H1 (cell line): ENCODE data around the gene UMAD1. TPM values are rescaled to one million over a fixed set of nuclear protein-coding genes. Genes with fewer than 3 reads are reported as not detected.

ENCODE experiments used
- CTCF ChIA-PET: fragments of 300-600 bp; sonication (Branson Sonifier 250); formaldehyde crosslinking; loops from one replicate; lab custom pipeline; 2021; ENCODE audit not compliant: partially characterized antibody; lab: Charles Lee
- POLR2A ChIA-PET: fragments of 300-600 bp; sonication (Branson Sonifier 250); formaldehyde crosslinking; loops from one replicate; lab custom pipeline; 2021; ENCODE audit warnings: inconsistent platforms; ENCODE audit not compliant: partially characterized antibody; lab: Charles Lee
- DNase-seq, 2 experiments: peaks; one replicate each; pipeline versions ENCODE4 v3.0.0 to v3.0.0-alpha.2; 2010 to 2022; ENCODE audit warnings: low spot score in 2 of 2, low read depth in 1 of 2, mixed read lengths in 1 of 2
- FAIRE-seq: peaks from 2 replicates; lab custom pipeline; 2011; peaks lifted over from hg19 to GRCh38; lab: Jason Lieb, UNC
- H2AFZ ChIP-seq: 2 replicates; pipeline ENCODE4 v1.8.1; 2012; ENCODE audit warnings: low read length, inconsistent platforms
- H2AK5ac ChIP-seq: 2 replicates; pipeline ENCODE4 v1.6.1; 2013; ENCODE audit warnings: low read depth, low read length
- H2BK120ac ChIP-seq: replicated peaks from 2 replicates; pipeline ENCODE3; 2013; ENCODE audit warnings: low read depth, low read length, inconsistent platforms
- H2BK12ac ChIP-seq: 2 replicates; pipeline ENCODE4 v1.6.1; 2013; ENCODE audit warnings: low read depth, low read length
- H2BK15ac ChIP-seq: 2 replicates; pipeline ENCODE4 v1.6.1; 2013; ENCODE audit warnings: low read length
- H2BK20ac ChIP-seq: 2 replicates; pipeline ENCODE4 v1.6.1; 2013; ENCODE audit warnings: low read length
- H2BK5ac ChIP-seq: 2 replicates; pipeline ENCODE4 v1.6.1; 2013; ENCODE audit warnings: low read depth, low read length
- H3K14ac ChIP-seq: 2 replicates; pipeline ENCODE4 v1.6.1; 2013; ENCODE audit warnings: inconsistent platforms; ENCODE audit not compliant: insufficient read length
- H3K18ac ChIP-seq: 2 replicates; pipeline ENCODE4 v1.6.1; 2013; ENCODE audit warnings: low read length; ENCODE audit errors: extremely low read depth
- H3K23ac ChIP-seq: 2 replicates; pipeline ENCODE4 v1.6.1; 2013; ENCODE audit warnings: inconsistent platforms; ENCODE audit not compliant: insufficient read length
- H3K23me2 ChIP-seq: 2 replicates; pipeline ENCODE4 v1.6.1; 2013; ENCODE audit warnings: low read depth, low read length
- H3K27ac ChIP-seq: 2 replicates; pipeline ENCODE4 v1.6.1; 2011; ENCODE audit warnings: low read depth, low read length, inconsistent platforms
- H3K27me3 ChIP-seq, 4 experiments: replicated peaks in 1 of 4; 1 replicate in 1 of 4; 2 replicates in 3 of 4; pipeline versions ENCODE4 v1.6.1 to v1.8.1; 2011 to 2013; ENCODE audit warnings: low read length in 3 of 4, mild to moderate bottlenecking in 3 of 4, inconsistent platforms in 2 of 4, mixed read lengths in 2 of 4, moderate library complexity in 1 of 4; ENCODE audit not compliant: control insufficient read depth in 3 of 4, insufficient read depth in 3 of 4; ENCODE audit errors: extremely low read depth in 1 of 4
- H3K36me3 ChIP-seq, 4 experiments: 2 replicates each; pipeline versions ENCODE4 v1.6.1 to v1.8.1; 2011 to 2013; ENCODE audit warnings: mild to moderate bottlenecking in 4 of 4, low read length in 3 of 4, moderate library complexity in 2 of 4, control low read depth in 1 of 4, inconsistent platforms in 1 of 4; ENCODE audit not compliant: insufficient read depth in 4 of 4, control insufficient read depth in 2 of 4
- H3K4ac ChIP-seq: replicated peaks from 2 replicates; pipeline ENCODE3; 2013; ENCODE audit warnings: low read length, low read depth, mixed read lengths, inconsistent platforms; ENCODE audit not compliant: insufficient read length
- H3K4me1 ChIP-seq, 4 experiments: replicated peaks in 1 of 4; 1 replicate in 1 of 4; 2 replicates in 3 of 4; pipeline versions ENCODE4 v1.6.1 to v1.8.1; 2011 to 2013; ENCODE audit warnings: low read length in 3 of 4, inconsistent platforms in 2 of 4, mixed read lengths in 1 of 4; ENCODE audit not compliant: insufficient read depth in 4 of 4, control insufficient read depth in 3 of 4
- H3K4me2 ChIP-seq, 2 experiments: 2 replicates each; pipeline versions ENCODE4 v1.6.1 to v1.8.1; 2011 to 2013; ENCODE audit warnings: low read depth in 2 of 2, low read length in 2 of 2, control low read depth in 1 of 2, inconsistent platforms in 1 of 2, mild to moderate bottlenecking in 1 of 2; ENCODE audit not compliant: insufficient read depth in 1 of 2
- H3K4me3 ChIP-seq, 4 experiments: fragments of 200-600, 300-600 bp in 1 of 4; sonication (generic), shearing (Covaris generic), sonication (Bioruptor Twin) in 1 of 4; 2 replicates each; pipeline versions ENCODE4 v1.5.1 to v1.8.1; 2011 to 2016; ENCODE audit warnings: low read length in 4 of 4, low read depth in 3 of 4, control low read depth in 2 of 4, inconsistent platforms in 2 of 4, mild to moderate bottlenecking in 2 of 4, mixed read lengths in 1 of 4, moderate library complexity in 1 of 4; ENCODE audit not compliant: insufficient read depth in 2 of 4; ENCODE audit errors: extremely low read depth in 1 of 4
- H3K56ac ChIP-seq: replicated peaks from 2 replicates; pipeline ENCODE3; 2013; ENCODE audit warnings: low read depth, mild to moderate bottlenecking, mixed read lengths, low read length, inconsistent platforms; ENCODE audit not compliant: insufficient read length
- H3K79me1 ChIP-seq: 2 replicates; pipeline ENCODE4 v1.6.1; 2013; ENCODE audit warnings: low read depth, low read length, control low read depth
- H3K79me2 ChIP-seq, 2 experiments: 2 replicates each; pipeline versions ENCODE4 v1.6.1 to v1.8.1; 2012 to 2013; ENCODE audit warnings: low read length in 2 of 2, mild to moderate bottlenecking in 2 of 2, inconsistent platforms in 1 of 2; ENCODE audit not compliant: insufficient read depth in 2 of 2, control insufficient read depth in 1 of 2
- H3K9ac ChIP-seq, 4 experiments: replicated peaks in 1 of 4; 1 replicate in 1 of 4; 2 replicates in 3 of 4; pipeline versions ENCODE4 v1.6.1 to v1.8.1; 2011 to 2013; ENCODE audit warnings: low read depth in 3 of 4, low read length in 3 of 4, control low read depth in 2 of 4, mild to moderate bottlenecking in 2 of 4, moderate library complexity in 2 of 4, inconsistent platforms in 1 of 4; ENCODE audit errors: extremely low read depth in 1 of 4
- H3K9me3 ChIP-seq, 2 experiments: 2 replicates each; pipeline versions ENCODE4 v1.6.1 to v1.8.1; 2012 to 2013; ENCODE audit warnings: mild to moderate bottlenecking in 2 of 2, moderate library complexity in 2 of 2, control low read depth in 1 of 2, inconsistent platforms in 1 of 2, low read depth in 1 of 2, low read length in 1 of 2, mixed read lengths in 1 of 2; ENCODE audit not compliant: insufficient read depth in 2 of 2
- H4K20me1 ChIP-seq, 2 experiments: replicated peaks in 1 of 2; 2 replicates each; pipeline versions ENCODE3 to v1.8.1; 2011 to 2013; ENCODE audit warnings: inconsistent platforms in 2 of 2, low read length in 2 of 2, mild to moderate bottlenecking in 1 of 2; ENCODE audit not compliant: insufficient read depth in 2 of 2, control insufficient read depth in 1 of 2
- H4K5ac ChIP-seq: 2 replicates; pipeline ENCODE4 v1.6.1; 2013; ENCODE audit warnings: low read length, low read depth, mixed read lengths, inconsistent platforms; ENCODE audit not compliant: insufficient read length
- H4K8ac ChIP-seq: 2 replicates; pipeline ENCODE4 v1.8.0; 2013; ENCODE audit warnings: mild to moderate bottlenecking, moderate library complexity, low read length, inconsistent platforms; ENCODE audit not compliant: insufficient read depth; ENCODE audit errors: extremely low read depth
- H4K91ac ChIP-seq: replicated peaks from 2 replicates; pipeline ENCODE3; 2013; ENCODE audit warnings: low read length, mixed read lengths, inconsistent platforms; ENCODE audit not compliant: insufficient read length
- EGR1 ChIP-seq: IDR thresholded peaks from 2 replicates; pipeline ENCODE4 v1.6.1; 2011; ENCODE audit warnings: low read depth, low read length, borderline replicate concordance
- RBBP5 ChIP-seq: IDR thresholded peaks from 2 replicates; pipeline ENCODE4 v1.7.1; 2012; ENCODE audit warnings: low read depth, mild to moderate bottlenecking, inconsistent platforms, low read length, moderate library complexity, borderline replicate concordance
- RNF2 ChIP-seq: fragments of 200-900, 300-1000 bp; sonication (generic); IDR thresholded peaks from 2 replicates; pipeline ENCODE4 v1.7.1; 2016; ENCODE audit warnings: borderline replicate concordance, low read depth, mild to moderate bottlenecking, antibody characterized with exemption, low read length; ENCODE audit not compliant: poor library complexity, severe bottlenecking; ENCODE audit errors: missing control alignments
- SRF ChIP-seq: IDR thresholded peaks from 2 replicates; pipeline ENCODE4 v1.6.1; 2011; ENCODE audit warnings: mild to moderate bottlenecking, low read depth, low read length, moderate library complexity
- TBP ChIP-seq: IDR thresholded peaks from 2 replicates; pipeline ENCODE4 v1.6.1; 2011; ENCODE audit warnings: low read depth, low read length, improper control_type of control experiment
- WGBS, 2 experiments: shearing (Covaris generic) in 1 of 2; methylation state at CpG; one replicate each; pipeline versions ENCODE4 v1.1.6 to v1.1.7; 2013 to 2015; ENCODE audit warnings: low lambda C conversion rate in 2 of 2, mixed read lengths in 2 of 2, inconsistent platforms in 1 of 2, low coverage in 1 of 2, missing lambda C conversion rate in 1 of 2; ENCODE audit not compliant: insufficient replicate concordance in 2 of 2, insufficient coverage in 1 of 2, insufficient read length in 1 of 2; ENCODE audit errors: extremely low coverage in 1 of 2, missing lambda C conversion rate in 1 of 2; 5-methylcytosine and 5-hydroxymethylcytosine counted together
- polyA plus RNA-seq, 7 experiments: library from polyadenylated mRNA; depleted of rRNA in 3 of 7; stranded (reverse) in 5 of 7; unstranded in 2 of 7; fragments of >200 nt in 5 of 7; fragments of 200-250 nt in 2 of 7; gene quantifications; 1 replicate in 5 of 7; 2 replicates in 1 of 7; 4 replicates in 1 of 7; pipeline versions ENCODE4 v1.2.1 to v1.2.3, GENCODE V29; 2011 to 2013; ENCODE audit warnings: missing spikeins in 2 of 7, mixed read lengths in 2 of 7
- total RNA-seq: library from RNA; stranded (reverse); fragmentation: NEBNext Ultra II Directional; extraction: Animal tissue kit (Norgen Biotek cat#: 25700); gene quantifications from 2 replicates; pipeline ENCODE4 v1.2.1, GENCODE V29; 2021

UMAD1 gene
- total and polyA plus RNA-seq, 2 of the 8 experiments (the other 6 are each of a cell fraction or from before 2014, with no cell fraction given) = 10.4 to 12.3 TPM

- Histone ChIP-seq H2BK12ac (no peak overlapping the region), H2BK5ac (no peak overlapping the region), H3K56ac (no peak overlapping the region), H3K14ac (no peak overlapping the region), H3K27ac (no peak overlapping the region), H3K18ac (no peak overlapping the region), H2BK120ac (no peak overlapping the region), H3K4me2 (no peak overlapping the region), H3K9ac (no peak overlapping the region), H4K5ac (no peak overlapping the region), H4K91ac (no peak overlapping the region), H3K79me1 (no peaks in the 10 kb centered on the region), H3K4ac (no peak overlapping the region), H3K23me2 (no peaks in the 10 kb centered on the region), H3K27me3 (no peaks in the 10 kb centered on the region), H3K36me3 (peaks cover 0 to 7% (median 0%) of the 10 kb centered on the region in 4 experiments; a peak in 1 of 8 replicates), H3K4me1 (no peaks in the 10 kb centered on the region), H2AK5ac (no peak overlapping the region), H3K23ac (no peak overlapping the region), H2AFZ (no peak overlapping the region), H2BK15ac (no peak overlapping the region), H2BK20ac (no peak overlapping the region), H4K20me1 (no peaks in the 10 kb centered on the region), H4K8ac (no peak overlapping the region), H3K9me3 (no peaks in the 10 kb centered on the region), H3K4me3 (no peak overlapping the region), H3K79me2 (no peaks in the 10 kb centered on the region)
- no peak for TF ChIP-seq RNF2
- no peak for TF ChIP-seq EGR1
- no peak for TF ChIP-seq SRF
- no peak for TF ChIP-seq RBBP5
- TF ChIP-seq TBP = no peak
- no peak for DNase-seq
- no peak for FAIRE-seq
- 88% methylated on average over 1 of the region's 1 CpG; no CpG with 5 or more reads in 1 of the 2 experiments for WGBS, 2 experiments
- CTCF ChIA-PET = interaction anchor here (0.7 to 0.9 kb wide), 2 partner anchors 69 to 423 kb away, joined by 3 read pairs; no protein-coding TSS in a partner anchor
- POLR2A ChIA-PET = interaction anchor here (0.6 to 1.7 kb wide), 3 partner anchors 27 to 55 kb away, joined by 3 read pairs; no protein-coding TSS in a partner anchor
These were observed 28.0 kb upstream of the UMAD1 start for GRCh38 chr7:7612519-7612918.
